Stimulated activated CD8-positive, alpha-beta memory T cell treated with anti-CD3 and anti-CD28 coated beads, Interleukin-4, amount 100 ng/mL, for 48 hours (primary cell): ENCODE results near the gene BUB1.
A peak's percentile ranks its signal among the peaks of the same experiment; 100 is the strongest.
"Not testable (repeated sequence)": the region's sequence is repeated elsewhere in the genome, so short reads cannot be mapped to it uniquely, and the experiment has no call there.

ENCODE experiments used
- DNase-seq: peaks from one replicate; pipeline ENCODE4 v3.0.0-alpha.2; 2020

BUB1 gene

GRCh38 chr2:110653861-110654260 is 24.0 kb downstream of the BUB1 start:
- no peak for DNase-seq

DNA sequence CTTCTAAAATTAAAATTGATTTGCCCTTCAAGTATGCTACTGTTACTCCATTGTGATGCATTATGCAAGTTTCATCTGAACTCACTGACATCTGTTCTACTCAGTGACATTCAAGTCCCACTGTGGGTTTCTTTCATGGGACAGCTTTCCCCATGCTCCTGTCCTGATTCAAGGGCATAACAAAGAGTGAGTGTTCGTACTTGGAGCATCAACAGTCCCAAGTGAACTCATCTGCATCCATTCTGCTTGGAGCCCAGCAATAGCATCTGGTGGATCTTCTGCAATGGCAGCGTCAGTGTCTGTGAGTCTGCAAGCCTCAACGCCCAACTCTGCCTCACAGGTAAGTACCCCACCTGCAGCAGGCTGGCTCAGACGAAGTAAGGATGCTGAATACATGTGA is 27.5 kb downstream of the BUB1 start:
- no peak for DNase-seq

- no peak for DNase-seq
These were observed 30.1 kb downstream of the BUB1 start for GRCh38 chr2:110647777-110648176.

DNA sequence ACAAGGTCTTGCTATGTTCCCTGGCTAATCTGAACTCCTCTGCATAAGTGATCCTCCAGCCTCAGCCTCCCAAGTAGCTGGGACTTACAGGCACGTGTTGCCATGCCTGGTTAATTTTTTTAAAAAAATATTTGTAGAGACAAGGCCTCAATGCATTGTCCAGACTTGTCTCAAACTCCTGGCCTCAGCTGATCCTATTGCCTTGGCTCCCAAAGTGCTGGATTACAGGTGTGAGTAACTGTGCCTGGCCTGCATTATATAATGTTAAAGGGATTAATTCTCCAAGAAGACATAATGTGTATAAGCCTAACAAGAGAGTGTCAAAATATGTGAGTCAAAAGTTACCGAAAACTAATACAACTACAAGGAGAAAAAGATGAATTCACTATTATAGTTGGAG is 32.2 kb downstream of the BUB1 start:
- DNase-seq, result no peak

DNA sequence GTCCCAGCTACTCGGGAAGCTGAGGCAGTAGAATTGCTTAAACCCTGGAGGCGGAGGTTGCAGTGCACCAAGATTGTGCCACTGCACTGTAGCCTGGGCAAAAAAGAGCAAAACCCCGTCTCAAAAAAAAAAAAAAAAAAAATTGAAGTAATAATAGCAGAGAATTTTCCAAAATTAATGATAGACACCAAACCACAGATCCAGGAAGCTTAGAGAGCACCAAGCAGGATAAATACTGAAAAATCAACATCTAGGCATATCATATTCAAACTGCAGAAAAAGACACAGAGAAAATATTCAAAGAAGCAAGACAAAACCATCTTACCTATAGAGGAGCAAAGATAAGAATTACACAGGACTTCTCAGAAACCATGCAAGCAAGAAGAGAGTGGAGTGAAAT is 33.5 kb downstream of the BUB1 start:
- no peak for DNase-seq

DNA sequence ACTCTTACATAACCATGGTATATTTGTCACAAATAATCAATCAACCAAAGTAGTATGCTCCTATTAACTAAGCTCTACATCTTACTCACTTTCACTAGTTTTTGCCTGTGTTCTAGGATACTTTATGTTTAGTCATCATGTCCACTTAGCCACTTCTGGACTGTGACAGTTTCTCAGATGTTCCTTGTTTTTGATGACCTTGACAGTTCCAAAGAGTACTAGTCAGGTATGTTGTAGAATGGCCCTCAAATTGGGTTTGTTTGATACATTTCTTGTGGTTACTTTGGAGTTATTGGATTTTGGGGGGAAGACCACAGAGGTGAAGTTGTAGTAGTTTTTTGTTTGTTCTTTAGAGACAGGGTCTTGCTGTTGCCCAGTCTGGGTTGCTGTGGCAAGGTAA is 35.5 kb downstream of the BUB1 start:
- no peak for DNase-seq

GRCh38 chr2:110639972-110640371 is 37.9 kb downstream of the BUB1 start:
- DNase-seq, result no peak

GRCh38 chr2:110638952-110639695 is 38.7 kb downstream of the BUB1 start:
- no peak for DNase-seq

- DNase-seq, result no peak
These were observed 39.9 kb downstream of the BUB1 start for GRCh38 chr2:110638004-110638403.

DNA sequence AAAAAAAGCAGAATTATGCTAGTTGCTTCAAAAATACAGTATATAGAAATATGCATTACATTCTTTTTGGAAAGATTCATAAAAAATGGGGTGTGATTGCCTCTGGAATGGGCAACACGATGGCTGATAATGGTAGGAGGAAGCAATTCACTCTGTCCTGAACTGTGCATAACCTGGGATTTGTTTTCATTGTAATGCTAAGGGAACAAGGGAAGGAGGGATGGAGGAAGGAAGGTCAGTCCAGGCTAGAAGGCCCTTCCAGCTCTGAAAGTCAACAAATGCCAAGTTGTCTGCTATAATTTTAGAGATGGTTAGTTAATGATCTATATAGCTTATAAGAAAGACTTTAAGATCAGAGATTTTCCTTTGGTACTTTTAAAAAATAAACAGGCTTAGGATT is 40.8 kb downstream of the BUB1 start:
- DNase-seq, result no peak

DNA sequence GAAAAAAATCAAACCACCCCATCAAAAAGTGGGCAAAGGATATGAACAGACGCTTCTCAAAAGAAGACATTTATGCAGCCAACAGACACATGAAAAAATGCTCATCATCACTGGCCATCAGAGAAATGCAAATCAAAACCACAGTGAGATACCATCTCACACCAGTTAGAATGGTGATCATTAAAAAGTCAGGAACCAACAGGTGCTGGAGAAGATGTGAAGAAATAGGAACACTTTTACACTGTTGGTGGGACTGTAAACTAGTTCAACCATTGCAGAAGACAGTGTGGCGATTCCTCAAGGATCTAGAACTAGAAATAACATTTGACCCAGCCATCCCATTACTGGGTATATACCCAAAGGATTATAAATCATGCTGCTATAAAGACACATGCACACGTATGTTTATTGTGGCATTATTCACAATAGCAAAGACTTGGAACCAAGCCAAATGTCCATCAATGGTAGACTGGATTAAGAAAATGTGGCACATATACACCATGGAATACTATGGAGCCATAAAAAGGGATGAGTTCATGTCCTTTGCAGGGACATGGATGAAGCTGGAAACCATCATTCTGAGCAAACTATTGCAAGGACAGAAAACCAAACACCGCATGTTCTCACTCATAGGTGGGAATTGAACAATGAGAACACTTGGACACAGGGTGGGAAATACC is 41.8 kb downstream of the BUB1 start:
- not testable (repeated sequence) for DNase-seq

GRCh38 chr2:110627348-110627747 is 50.5 kb downstream of the BUB1 start:
- DNase-seq, result not testable (repeated sequence)

DNA sequence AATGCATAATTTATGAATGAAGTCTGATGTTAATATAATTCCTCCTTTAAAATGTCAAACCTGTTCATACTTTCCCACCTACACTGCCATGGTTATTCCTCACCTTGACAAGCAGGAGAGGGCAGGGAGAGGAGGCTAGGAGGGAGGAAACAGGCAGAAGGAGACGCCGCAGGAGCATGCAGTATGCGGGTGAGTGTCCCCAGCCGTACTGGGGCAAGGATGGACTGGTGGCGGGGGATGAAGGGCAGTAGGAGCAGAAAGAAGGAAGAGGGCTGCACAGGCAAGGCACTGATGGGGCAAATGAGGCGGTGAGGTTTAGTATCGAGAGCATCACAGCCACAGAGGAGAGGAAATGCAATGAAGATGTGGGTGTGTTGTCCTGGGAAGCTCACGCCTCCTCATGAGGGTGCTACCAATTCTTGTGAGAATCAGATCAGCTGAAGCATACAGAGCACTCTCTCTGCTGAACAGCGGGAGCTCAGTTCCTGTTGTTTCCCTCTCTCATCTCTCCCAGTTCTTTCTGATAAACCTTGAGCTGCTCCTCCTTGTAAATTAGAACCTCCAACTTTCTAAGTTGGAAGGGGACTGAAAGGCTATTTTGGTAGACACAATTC is 58.4 kb downstream of the BUB1 start:
- DNase-seq, result not testable (repeated sequence)

DNA sequence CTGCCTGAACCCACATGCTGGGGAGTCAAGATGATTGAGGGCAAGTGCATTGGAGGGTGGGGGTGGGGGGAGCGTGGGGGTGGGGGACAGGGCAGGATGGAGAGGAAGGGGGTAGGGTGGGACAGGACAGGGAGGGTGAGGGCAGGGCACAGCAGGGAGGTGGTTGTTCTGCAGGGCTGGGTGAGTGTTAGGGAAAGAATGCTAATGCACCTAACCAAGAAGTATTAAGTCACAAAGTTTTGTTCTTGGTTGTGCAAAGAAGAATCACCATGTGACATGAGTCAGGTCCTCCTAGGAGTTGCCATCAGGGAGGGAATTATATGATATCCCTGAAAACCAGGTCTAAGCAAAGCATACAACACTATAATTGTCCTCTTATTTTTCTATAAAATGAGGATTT is 63.9 kb downstream of the BUB1 start:
- not testable (repeated sequence) for DNase-seq

- peak; percentile 24 for DNase-seq
These were observed 67.1 kb downstream of the BUB1 start for GRCh38 chr2:110610613-110611250.

DNA sequence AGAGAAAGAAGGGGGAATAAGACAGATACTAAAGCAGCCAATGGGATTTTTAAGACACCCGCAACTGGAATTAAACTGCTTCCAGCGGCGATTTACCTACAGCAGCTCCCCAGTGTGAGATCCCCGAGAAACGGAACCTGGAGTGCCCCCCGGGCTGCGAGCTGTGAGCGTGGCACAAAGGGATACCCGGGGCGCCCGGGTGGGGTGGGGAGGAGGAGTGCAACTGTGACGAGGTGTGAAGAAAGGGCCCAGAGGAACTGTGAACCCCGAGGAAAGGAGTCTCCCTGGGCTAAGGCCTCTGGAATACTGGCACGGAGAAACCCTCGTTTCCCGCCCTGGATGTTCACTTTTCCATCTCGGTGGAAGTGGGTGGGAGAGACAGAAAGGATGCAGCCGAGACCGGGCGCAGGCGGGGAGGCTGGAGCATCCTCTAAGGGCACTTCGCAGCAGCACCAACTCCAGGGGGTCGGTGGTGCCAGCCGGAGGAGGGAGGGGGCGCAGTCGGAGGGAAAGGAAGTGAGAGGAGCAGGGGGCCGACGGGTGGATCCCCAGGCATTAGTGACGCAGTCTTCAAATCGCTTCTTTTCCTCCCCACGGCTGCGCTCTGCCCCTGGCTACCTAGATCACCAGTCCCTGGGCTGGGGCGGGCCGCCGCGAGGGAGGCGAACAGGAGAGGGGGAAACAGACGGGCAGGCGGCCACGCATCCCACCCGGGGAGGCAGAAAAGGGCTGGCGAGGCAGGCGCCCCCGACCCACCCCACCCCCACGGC is 67.8 kb downstream of the BUB1 start:
- DNase-seq, result not testable (repeated sequence)

GRCh38 chr2:110608788-110609502 is 68.9 kb downstream of the BUB1 start:
- not testable (repeated sequence) for DNase-seq

- not testable (repeated sequence) for DNase-seq
These were observed 72.8 kb downstream of the BUB1 start for GRCh38 chr2:110605057-110605456.

- DNase-seq, result not testable (repeated sequence)
These were observed 73.8 kb downstream of the BUB1 start for GRCh38 chr2:110603917-110604591.

- DNase-seq, result not testable (repeated sequence)
These were observed 75.7 kb downstream of the BUB1 start for GRCh38 chr2:110602139-110602538.

DNA sequence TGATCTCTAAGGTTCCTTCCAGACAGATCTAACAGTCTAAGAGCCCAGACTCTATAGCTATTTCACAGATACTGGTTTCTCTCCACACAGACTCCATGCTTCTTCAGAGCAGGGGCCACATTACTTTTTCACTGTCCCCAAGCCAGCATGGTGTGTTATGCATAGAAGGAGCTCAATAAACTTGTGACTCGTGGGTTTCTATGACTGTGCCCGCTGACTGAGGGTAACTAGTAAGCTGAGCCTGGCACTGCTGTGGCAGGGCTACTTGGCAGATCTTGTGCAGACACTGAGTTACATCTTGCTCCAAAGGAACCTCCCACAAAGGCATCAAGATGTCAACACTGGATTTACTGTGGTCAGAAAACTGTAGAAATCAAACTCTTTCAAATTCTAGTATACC is 85.9 kb downstream of the BUB1 start:
- DNase-seq, result not testable (repeated sequence)
